NCI-H1436 (cell line): ENCODE measurements around the gene UIMC1.
"Not testable (repeated sequence)": the region's sequence is repeated elsewhere in the genome, so short reads cannot be mapped to it uniquely, and the experiment has no call there.

Experiments
- DNase-seq: peaks from one replicate; lab custom pipeline; 2025; lab: John Stamatoyannopoulos, UW

UIMC1 gene

GRCh38 chr5:177006265-177006972 is at the start of gene UIMC1:
Gene UIMC1 (minus strand): TSS chr5:177006779. CDS start chr5:176982615, 24,164 bp downstream.
- DNase-seq = peak; percentile 68

- DNase-seq = no peak
These were observed 42.7 kb upstream of the UIMC1 start for GRCh38 chr5:177049285-177049684.

GRCh38 chr5:177048531-177048930 is 42.0 kb upstream of the UIMC1 start:
- not testable (repeated sequence) for DNase-seq

GRCh38 chr5:177045631-177046030 is 39.1 kb upstream of the UIMC1 start:
- DNase-seq = no peak

- DNase-seq = no peak
These were observed 38.1 kb upstream of the UIMC1 start for GRCh38 chr5:177044641-177045040.

GRCh38 chr5:177043958-177044357 is 37.4 kb upstream of the UIMC1 start:
- DNase-seq = no peak

GRCh38 chr5:177043114-177043513 is 36.5 kb upstream of the UIMC1 start:
- no peak for DNase-seq

GRCh38 chr5:177041936-177042335 is 35.4 kb upstream of the UIMC1 start:
- no peak for DNase-seq

- DNase-seq = no peak
These were observed 34.3 kb upstream of the UIMC1 start for GRCh38 chr5:177040814-177041420.

- DNase-seq = no peak
These were observed 30.3 kb upstream of the UIMC1 start for GRCh38 chr5:177036921-177037320.

GRCh38 chr5:177036443-177036842 is 29.9 kb upstream of the UIMC1 start:
- no peak for DNase-seq

GRCh38 chr5:177035976-177036375 is 29.4 kb upstream of the UIMC1 start:
- no peak for DNase-seq

GRCh38 chr5:177029498-177029897 is 22.9 kb upstream of the UIMC1 start:
- DNase-seq = no peak

GRCh38 chr5:177027665-177028064 is 21.1 kb upstream of the UIMC1 start:
- no peak for DNase-seq

GRCh38 chr5:177025101-177025601 is 18.6 kb upstream of the UIMC1 start:
- DNase-seq = no peak

- DNase-seq = no peak
These were observed 18.0 kb upstream of the UIMC1 start for GRCh38 chr5:177024559-177024958.

GRCh38 chr5:177023303-177023664 is 16.7 kb upstream of the UIMC1 start:
- DNase-seq = no peak

GRCh38 chr5:177022386-177023302 is 16.1 kb upstream of the UIMC1 start, which contains the start of gene ZNF346:
Gene ZNF346 (plus strand): TSS chr5:177022696. CDS start chr5:177022739, 43 bp downstream.
- DNase-seq = peak; percentile 80

GRCh38 chr5:177020033-177020432 is 13.5 kb upstream of the UIMC1 start:
- no peak for DNase-seq

- no peak for DNase-seq
These were observed 11.8 kb upstream of the UIMC1 start for GRCh38 chr5:177018341-177018740.

GRCh38 chr5:177015156-177015555 is 8.6 kb upstream of the UIMC1 start:
- DNase-seq = no peak

GRCh38 chr5:177010153-177010552 is 3.6 kb upstream of the UIMC1 start:
- no peak for DNase-seq
